ENCODE data around the gene SLC6A6.
A peak's percentile ranks its signal among the peaks of the same experiment; 100 is the strongest.

SLC6A6 gene

GRCh38 chr3:14416453-14416852 is 14.0 kb downstream of the SLC6A6 start:
- H3K27ac ChIP-seq (ENCODE audit: low read depth, low read length) = no peak overlapping the region
- H2BK120ac ChIP-seq (ENCODE audit: low read depth, low read length) = no peak overlapping the region
- H3K4me1 ChIP-seq (ENCODE audit: control insufficient read depth, low read depth, low read length) = peaks cover 7% of the 10 kb centered on the region
- no peak overlapping the region for H3K18ac ChIP-seq (ENCODE audit: low read length)
- H2AK5ac ChIP-seq (ENCODE audit: low read length) = no peak overlapping the region
- no peak overlapping the region for H3K56ac ChIP-seq (ENCODE audit: low read length)
- no peak overlapping the region for H3K4ac ChIP-seq (ENCODE audit: low read depth, low read length)
- H4K5ac ChIP-seq (ENCODE audit: low read length) = no peak overlapping the region
- no peak overlapping the region for H3K4me3 ChIP-seq (ENCODE audit: low read length)
- H3K9ac ChIP-seq (ENCODE audit: low read length) = no peak overlapping the region
- H3K4me2 ChIP-seq (ENCODE audit: low read length) = no peak overlapping the region
- no peak for DNase-seq
- no peak overlapping the region for H2BK5ac ChIP-seq (ENCODE audit: low read length)
- peaks cover 28% of the 10 kb centered on the region for H3K79me1 ChIP-seq (ENCODE audit: low read length)
- no peak overlapping the region for H3K23ac ChIP-seq (ENCODE audit: low read length)
- H3K27me3 ChIP-seq (ENCODE audit: insufficient read depth, low read length, poor library complexity) = no peaks in the 10 kb centered on the region
- H3K36me3 ChIP-seq (ENCODE audit: control insufficient read depth, insufficient read depth, low read length) = no peaks in the 10 kb centered on the region
- no peak overlapping the region for H4K8ac ChIP-seq (ENCODE audit: low read depth, low read length)
- peaks cover 25% of the 10 kb centered on the region for H3K79me2 ChIP-seq (ENCODE audit: control insufficient read depth, insufficient read depth, low read length)
- H2BK15ac ChIP-seq (replicated peaks; ENCODE audit: low read depth) = no peak overlapping the region
- WGBS (ENCODE audit: extremely low coverage, insufficient coverage, low lambda C conversion rate) = no CpG with 5 or more reads among the region's 6 CpGs

GRCh38 chr3:14418296-14419250 is 16.2 kb downstream of the SLC6A6 start:
- Histone ChIP-seq H2BK120ac (ENCODE audit: low read depth, low read length) (no peak overlapping the region), H2BK15ac (replicated peaks; ENCODE audit: low read depth) (no peak overlapping the region), H3K18ac (ENCODE audit: low read length) (no peak overlapping the region), H3K56ac (ENCODE audit: low read length) (peak overlapping the region; percentile 46), H3K4me3 (ENCODE audit: low read length) (no peak overlapping the region), H2BK5ac (ENCODE audit: low read length) (no peak overlapping the region), H3K23ac (ENCODE audit: low read length) (no peak overlapping the region), H3K27ac (ENCODE audit: low read depth, low read length) (no peak overlapping the region), H3K4me1 (ENCODE audit: control insufficient read depth, low read depth, low read length) (peaks cover 21% of the 10 kb centered on the region), H3K9ac (ENCODE audit: low read length) (no peak overlapping the region), H3K79me1 (ENCODE audit: low read length) (peaks cover 36% of the 10 kb centered on the region), H3K36me3 (ENCODE audit: control insufficient read depth, insufficient read depth, low read length) (no peaks in the 10 kb centered on the region), H3K4me2 (ENCODE audit: low read length) (no peak overlapping the region), H3K4ac (ENCODE audit: low read depth, low read length) (no peak overlapping the region), H4K8ac (ENCODE audit: low read depth, low read length) (no peak overlapping the region), H4K5ac (ENCODE audit: low read length) (no peak overlapping the region), H3K27me3 (ENCODE audit: insufficient read depth, low read length, poor library complexity) (no peaks in the 10 kb centered on the region), H3K79me2 (ENCODE audit: control insufficient read depth, insufficient read depth, low read length) (peaks cover 31% of the 10 kb centered on the region), H2AK5ac (ENCODE audit: low read length) (no peak overlapping the region)
- no CpG with 5 or more reads among the region's 17 CpGs for WGBS (ENCODE audit: extremely low coverage, insufficient coverage, low lambda C conversion rate)
- peak; percentile 90 for DNase-seq

- Histone ChIP-seq H3K9ac (ENCODE audit: low read length) (no peak overlapping the region), H3K79me2 (ENCODE audit: control insufficient read depth, insufficient read depth, low read length) (peaks cover 22% of the 10 kb centered on the region), H2BK5ac (ENCODE audit: low read length) (no peak overlapping the region), H3K4me1 (ENCODE audit: control insufficient read depth, low read depth, low read length) (peaks cover 22% of the 10 kb centered on the region), H3K36me3 (ENCODE audit: control insufficient read depth, insufficient read depth, low read length) (no peaks in the 10 kb centered on the region), H2BK120ac (ENCODE audit: low read depth, low read length) (no peak overlapping the region), H3K79me1 (ENCODE audit: low read length) (peaks cover 27% of the 10 kb centered on the region), H3K27me3 (ENCODE audit: insufficient read depth, low read length, poor library complexity) (no peaks in the 10 kb centered on the region), H4K5ac (ENCODE audit: low read length) (no peak overlapping the region), H3K27ac (ENCODE audit: low read depth, low read length) (peak overlapping the region; percentile 41), H2BK15ac (replicated peaks; ENCODE audit: low read depth) (no peak overlapping the region), H3K18ac (ENCODE audit: low read length) (no peak overlapping the region), H3K23ac (ENCODE audit: low read length) (no peak overlapping the region), H4K8ac (ENCODE audit: low read depth, low read length) (no peak overlapping the region), H3K4me2 (ENCODE audit: low read length) (no peak overlapping the region), H3K4me3 (ENCODE audit: low read length) (no peak overlapping the region), H3K4ac (ENCODE audit: low read depth, low read length) (no peak overlapping the region), H3K56ac (ENCODE audit: low read length) (peak overlapping the region; percentile 27), H2AK5ac (ENCODE audit: low read length) (no peak overlapping the region)
- WGBS (ENCODE audit: extremely low coverage, insufficient coverage, low lambda C conversion rate) = no CpG with 5 or more reads among the region's 14 CpGs
- DNase-seq = no peak
Measured at GRCh38 chr3:14422016-14422963, 19.9 kb downstream of the SLC6A6 start.

GRCh38 chr3:14423197-14423743 is 20.9 kb downstream of the SLC6A6 start:
- no peaks in the 10 kb centered on the region for H3K36me3 ChIP-seq (ENCODE audit: control insufficient read depth, insufficient read depth, low read length)
- H3K27ac ChIP-seq (ENCODE audit: low read depth, low read length) = no peak overlapping the region
- H3K4me2 ChIP-seq (ENCODE audit: low read length) = no peak overlapping the region
- H4K5ac ChIP-seq (ENCODE audit: low read length) = no peak overlapping the region
- H3K79me1 ChIP-seq (ENCODE audit: low read length) = peaks cover 30% of the 10 kb centered on the region
- no peak overlapping the region for H3K56ac ChIP-seq (ENCODE audit: low read length)
- H2BK15ac ChIP-seq (replicated peaks; ENCODE audit: low read depth) = no peak overlapping the region
- no peak overlapping the region for H3K4me3 ChIP-seq (ENCODE audit: low read length)
- H2BK120ac ChIP-seq (ENCODE audit: low read depth, low read length) = no peak overlapping the region
- H2BK5ac ChIP-seq (ENCODE audit: low read length) = no peak overlapping the region
- no peak overlapping the region for H4K8ac ChIP-seq (ENCODE audit: low read depth, low read length)
- no peak overlapping the region for H3K9ac ChIP-seq (ENCODE audit: low read length)
- no CpG with 5 or more reads among the region's 2 CpGs for WGBS (ENCODE audit: extremely low coverage, insufficient coverage, low lambda C conversion rate)
- H3K79me2 ChIP-seq (ENCODE audit: control insufficient read depth, insufficient read depth, low read length) = peaks cover 25% of the 10 kb centered on the region
- peak; percentile 72 for DNase-seq
- no peak overlapping the region for H3K18ac ChIP-seq (ENCODE audit: low read length)
- peaks cover 22% of the 10 kb centered on the region for H3K4me1 ChIP-seq (ENCODE audit: control insufficient read depth, low read depth, low read length)
- H3K4ac ChIP-seq (ENCODE audit: low read depth, low read length) = no peak overlapping the region
- H3K23ac ChIP-seq (ENCODE audit: low read length) = no peak overlapping the region
- no peaks in the 10 kb centered on the region for H3K27me3 ChIP-seq (ENCODE audit: insufficient read depth, low read length, poor library complexity)
- H2AK5ac ChIP-seq (ENCODE audit: low read length) = no peak overlapping the region

- H3K27me3 ChIP-seq (ENCODE audit: insufficient read depth, low read length, poor library complexity) = no peaks in the 10 kb centered on the region
- WGBS (ENCODE audit: extremely low coverage, insufficient coverage, low lambda C conversion rate) = no CpG with 5 or more reads among the region's 3 CpGs
- H3K4me2 ChIP-seq (ENCODE audit: low read length) = no peak overlapping the region
- H3K79me2 ChIP-seq (ENCODE audit: control insufficient read depth, insufficient read depth, low read length) = peaks cover 25% of the 10 kb centered on the region
- no peak overlapping the region for H2BK5ac ChIP-seq (ENCODE audit: low read length)
- no peak overlapping the region for H2BK120ac ChIP-seq (ENCODE audit: low read depth, low read length)
- H3K27ac ChIP-seq (ENCODE audit: low read depth, low read length) = no peak overlapping the region
- no peaks in the 10 kb centered on the region for H3K36me3 ChIP-seq (ENCODE audit: control insufficient read depth, insufficient read depth, low read length)
- H2AK5ac ChIP-seq (ENCODE audit: low read length) = no peak overlapping the region
- H3K9ac ChIP-seq (ENCODE audit: low read length) = no peak overlapping the region
- H4K5ac ChIP-seq (ENCODE audit: low read length) = no peak overlapping the region
- peak overlapping the region; percentile 22 for H3K56ac ChIP-seq (ENCODE audit: low read length)
- H3K18ac ChIP-seq (ENCODE audit: low read length) = peak overlapping the region; percentile 44
- no peak overlapping the region for H3K4me3 ChIP-seq (ENCODE audit: low read length)
- DNase-seq = no peak
- H3K4ac ChIP-seq (ENCODE audit: low read depth, low read length) = no peak overlapping the region
- peaks cover 28% of the 10 kb centered on the region for H3K79me1 ChIP-seq (ENCODE audit: low read length)
- no peak overlapping the region for H4K8ac ChIP-seq (ENCODE audit: low read depth, low read length)
- no peak overlapping the region for H2BK15ac ChIP-seq (replicated peaks; ENCODE audit: low read depth)
- H3K23ac ChIP-seq (ENCODE audit: low read length) = no peak overlapping the region
- H3K4me1 ChIP-seq (ENCODE audit: control insufficient read depth, low read depth, low read length) = peaks cover 22% of the 10 kb centered on the region
Measured at GRCh38 chr3:14423963-14424362, 21.6 kb downstream of the SLC6A6 start.
